ENCODE results near the gene GLYAT. TPM values are rescaled to one million over a fixed set of nuclear protein-coding genes. Genes with fewer than 3 reads are reported as not detected.

GLYAT gene
- total RNA-seq, 6 experiments from 2014 or later, result 62.2 to 399 (median 159) TPM

DNA sequence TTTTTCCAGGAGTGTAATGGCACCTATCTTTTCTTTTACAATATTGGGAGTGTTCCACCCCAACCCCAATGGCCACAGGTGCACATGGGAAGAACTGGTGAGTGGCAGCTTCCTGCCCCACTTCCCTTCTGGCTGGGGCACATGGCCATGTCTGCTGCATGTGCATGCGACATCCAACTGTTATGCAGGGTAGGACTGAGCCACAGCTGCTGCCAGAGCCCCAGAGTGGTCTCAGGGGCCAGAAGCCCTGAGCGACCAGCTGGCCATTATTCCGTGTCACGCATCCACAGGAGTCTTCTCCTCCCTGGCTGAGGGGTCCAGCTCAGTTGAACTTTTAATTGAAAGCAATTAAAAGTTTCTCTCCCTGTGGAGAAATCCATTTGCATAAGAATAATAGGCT is 8.7 kb upstream of the GLYAT start:
- Histone ChIP-seq H3K4me3 (no peak overlapping the region), H3K36me3 (no peaks in the 10 kb centered on the region), H3K27me3 (no peaks in the 10 kb centered on the region), H3K27ac (no peak overlapping the region), H3K4me1 (peaks cover 0 to 6% (median 2%) of the 10 kb centered on the region in 4 donors), H3K9me3 (no peaks in the 10 kb centered on the region)
- WGBS (ENCODE audit: insufficient coverage, low coverage, low lambda C conversion rate, missing lambda C conversion rate), result no CpG with 5 or more reads among the region's 4 CpGs
- DNase-seq (peak in 1 of 3 donors; percentile 51), ATAC-seq (no peak)
- intact Hi-C loops (cut with DNase I), result no loop called here
- TF ChIP-seq, protein P1, sequence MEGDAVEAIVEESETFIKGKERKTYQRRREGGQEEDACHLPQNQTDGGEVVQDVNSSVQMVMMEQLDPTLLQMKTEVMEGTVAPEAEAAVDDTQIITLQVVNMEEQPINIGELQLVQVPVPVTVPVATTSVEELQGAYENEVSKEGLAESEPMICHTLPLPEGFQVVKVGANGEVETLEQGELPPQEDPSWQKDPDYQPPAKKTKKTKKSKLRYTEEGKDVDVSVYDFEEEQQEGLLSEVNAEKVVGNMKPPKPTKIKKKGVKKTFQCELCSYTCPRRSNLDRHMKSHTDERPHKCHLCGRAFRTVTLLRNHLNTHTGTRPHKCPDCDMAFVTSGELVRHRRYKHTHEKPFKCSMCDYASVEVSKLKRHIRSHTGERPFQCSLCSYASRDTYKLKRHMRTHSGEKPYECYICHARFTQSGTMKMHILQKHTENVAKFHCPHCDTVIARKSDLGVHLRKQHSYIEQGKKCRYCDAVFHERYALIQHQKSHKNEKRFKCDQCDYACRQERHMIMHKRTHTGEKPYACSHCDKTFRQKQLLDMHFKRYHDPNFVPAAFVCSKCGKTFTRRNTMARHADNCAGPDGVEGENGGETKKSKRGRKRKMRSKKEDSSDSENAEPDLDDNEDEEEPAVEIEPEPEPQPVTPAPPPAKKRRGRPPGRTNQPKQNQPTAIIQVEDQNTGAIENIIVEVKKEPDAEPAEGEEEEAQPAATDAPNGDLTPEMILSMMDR (IDR thresholded peaks at IDR 0.05), result no peak

DNA sequence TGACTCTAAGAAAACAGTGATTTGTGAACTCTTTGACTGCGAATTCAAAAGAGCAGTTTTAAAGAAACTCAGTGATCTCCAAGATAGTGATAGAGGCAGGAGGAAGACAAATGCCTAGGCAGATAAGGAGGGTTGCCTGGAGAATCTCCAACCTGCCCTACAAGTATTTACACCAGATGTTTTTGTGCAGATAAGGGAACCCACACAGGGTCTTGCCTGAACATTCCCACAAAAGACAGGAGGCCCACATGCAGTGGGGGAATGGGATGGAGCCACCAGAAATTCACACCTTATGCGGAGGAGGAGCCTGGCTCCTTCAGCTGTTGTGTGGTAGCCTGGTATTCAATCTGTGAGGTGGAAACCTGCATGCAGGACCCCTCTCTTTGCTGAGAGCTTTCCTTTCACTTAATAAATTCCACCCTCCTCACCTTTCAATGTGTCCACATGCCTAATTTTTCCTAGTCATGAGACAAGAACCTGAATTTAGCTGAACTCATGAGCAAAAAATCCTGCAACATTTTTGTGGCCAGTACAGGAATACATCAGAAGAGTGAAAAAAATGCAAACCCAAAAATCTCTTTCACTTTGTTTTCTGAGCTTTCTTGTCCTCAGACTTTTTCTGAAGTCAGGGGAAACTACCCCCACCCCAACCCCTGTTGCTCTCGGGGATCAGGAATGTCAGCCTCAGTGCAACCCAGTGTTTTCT is 8.1 kb upstream of the GLYAT start:
- 75% methylated on average over 1 of the region's 3 CpGs for WGBS (ENCODE audit: insufficient coverage, low coverage, low lambda C conversion rate, missing lambda C conversion rate)
- Histone ChIP-seq H3K9me3 (no peaks in the 10 kb centered on the region), H3K36me3 (no peaks in the 10 kb centered on the region), H3K27me3 (no peaks in the 10 kb centered on the region), H3K4me1 (peaks cover 0 to 11% (median 3%) of the 10 kb centered on the region in 4 donors), H3K27ac (no peak overlapping the region), H3K4me3 (no peak overlapping the region)
- no peak for ATAC-seq
- no peak for DNase-seq
- TF ChIP-seq POLR2A (IDR thresholded peaks at IDR 0.05), result no peak
- TF ChIP-seq, protein P1 (IDR thresholded peaks at IDR 0.05), result no peak
- intact Hi-C loops (cut with DNase I), result no loop called here

DNA sequence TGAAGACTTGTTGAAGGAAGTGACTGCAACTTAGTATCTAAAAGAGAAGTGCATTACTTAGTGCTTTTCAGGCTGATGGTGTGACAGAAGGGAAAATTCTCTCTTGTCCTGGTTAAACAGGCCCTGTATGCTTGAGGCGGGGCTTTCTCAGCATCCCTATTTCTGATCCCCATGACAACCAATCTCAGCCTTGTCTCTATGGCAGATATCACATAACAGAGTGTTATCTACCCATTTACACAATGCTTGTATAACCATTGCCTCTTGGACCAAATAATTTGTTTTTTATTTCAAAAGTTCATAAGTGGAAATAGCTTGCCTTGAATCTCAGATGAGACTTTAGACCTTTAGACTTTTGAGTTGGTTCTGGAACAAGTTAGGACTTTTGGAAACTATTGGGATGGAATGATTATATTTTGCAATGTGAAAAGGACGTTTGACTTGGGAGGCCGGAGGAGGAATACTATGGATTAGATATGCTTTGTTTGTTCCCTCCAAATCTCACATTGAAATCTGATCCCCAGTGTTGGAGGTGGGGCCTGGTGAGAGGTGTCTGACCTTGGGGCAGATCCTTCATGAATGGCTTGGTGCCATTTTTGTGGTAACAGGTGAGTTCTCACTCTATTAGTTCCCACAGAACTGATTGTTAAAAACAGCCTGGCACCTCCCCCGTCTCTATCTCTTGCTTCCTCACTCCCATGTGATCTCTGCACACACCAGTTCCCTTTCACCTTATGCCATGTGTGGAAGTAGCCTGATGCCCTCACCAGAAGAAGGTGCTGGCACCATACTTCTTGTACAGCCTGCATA is 3.1 kb upstream of the GLYAT start:
- Histone ChIP-seq H3K4me1 (peaks cover 0 to 28% (median 6%) of the 10 kb centered on the region in 4 donors), H3K36me3 (no peaks in the 10 kb centered on the region), H3K4me3 (no peak overlapping the region), H3K27ac (peak overlapping the region in 2 of 3 donors; percentile 47 to 94), H3K9me3 (no peaks in the 10 kb centered on the region), H3K27me3 (no peaks in the 10 kb centered on the region)
- 53% methylated on average over 4 of the region's 4 CpGs for WGBS (ENCODE audit: insufficient coverage, low coverage, low lambda C conversion rate, missing lambda C conversion rate)
- DNase-seq (peak in 2 of 3 donors; percentile 59 to 74), ATAC-seq (peak; percentile 12 to 66 (median 62))
- intact Hi-C loops (cut with DNase I), result no loop called here
- no peak for TF ChIP-seq POLR2A (IDR thresholded peaks at IDR 0.05)
- TF ChIP-seq, protein P1 (IDR thresholded peaks at IDR 0.05), result no peak

DNA sequence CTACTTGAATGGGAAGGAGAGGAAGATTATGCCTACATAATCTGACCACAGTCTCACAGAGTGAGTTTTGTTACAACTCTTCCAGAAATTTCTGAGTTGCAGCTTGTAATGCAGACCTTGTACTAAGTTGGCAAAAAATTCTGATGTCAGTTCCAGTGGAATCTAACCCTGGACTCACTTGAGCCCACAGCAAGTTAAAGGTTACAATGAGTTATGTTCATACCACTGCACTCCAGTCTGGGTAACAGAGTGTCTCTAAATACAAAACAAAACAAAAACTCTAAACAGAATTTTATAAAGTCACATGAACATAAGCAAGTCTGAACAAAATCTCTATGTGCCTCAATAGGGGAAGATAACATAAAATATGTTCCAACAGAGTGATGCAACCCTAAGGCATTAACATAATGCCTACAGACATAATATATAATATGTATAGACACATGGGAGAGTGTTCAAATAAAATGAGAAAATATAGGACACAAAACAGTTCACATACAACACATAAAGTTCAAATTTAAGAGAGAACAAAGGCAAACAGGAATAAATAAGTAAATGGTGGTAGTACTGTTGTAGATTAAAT is 1.1 kb downstream of the GLYAT start:
- Histone ChIP-seq H3K4me3 (peak overlapping the region; percentile 9 to 70 (median 54)), H3K27me3 (no peaks in the 10 kb centered on the region), H3K27ac (peak overlapping the region; percentile 65 to 95 (median 94)), H3K4me1 (peaks cover 0 to 42% (median 15%) of the 10 kb centered on the region in 4 donors), H3K9me3 (no peaks in the 10 kb centered on the region), H3K36me3 (no peaks in the 10 kb centered on the region)
- no peak for TF ChIP-seq POLR2A (IDR thresholded peaks at IDR 0.05)
- TF ChIP-seq, protein P1 (IDR thresholded peaks at IDR 0.05), result no peak
- DNase-seq (no peak), ATAC-seq (peak; percentile 60 to 77 (median 70))
- intact Hi-C loops (cut with DNase I), result no loop called here

Data from right lobe of liver (tissue), 6 donors.